UCSD-AML1 (cell line): Measurements from ENCODE around the gene CCNY.
"Not testable (repeated sequence)": the region's sequence is repeated elsewhere in the genome, so short reads cannot be mapped to it uniquely, and the experiment has no call there.

Experiments
- DNase-seq: peaks from one replicate; lab custom pipeline; 2025; ENCODE audit not compliant: unreplicated experiment; lab: John Stamatoyannopoulos, UW

The CCNY gene

DNA sequence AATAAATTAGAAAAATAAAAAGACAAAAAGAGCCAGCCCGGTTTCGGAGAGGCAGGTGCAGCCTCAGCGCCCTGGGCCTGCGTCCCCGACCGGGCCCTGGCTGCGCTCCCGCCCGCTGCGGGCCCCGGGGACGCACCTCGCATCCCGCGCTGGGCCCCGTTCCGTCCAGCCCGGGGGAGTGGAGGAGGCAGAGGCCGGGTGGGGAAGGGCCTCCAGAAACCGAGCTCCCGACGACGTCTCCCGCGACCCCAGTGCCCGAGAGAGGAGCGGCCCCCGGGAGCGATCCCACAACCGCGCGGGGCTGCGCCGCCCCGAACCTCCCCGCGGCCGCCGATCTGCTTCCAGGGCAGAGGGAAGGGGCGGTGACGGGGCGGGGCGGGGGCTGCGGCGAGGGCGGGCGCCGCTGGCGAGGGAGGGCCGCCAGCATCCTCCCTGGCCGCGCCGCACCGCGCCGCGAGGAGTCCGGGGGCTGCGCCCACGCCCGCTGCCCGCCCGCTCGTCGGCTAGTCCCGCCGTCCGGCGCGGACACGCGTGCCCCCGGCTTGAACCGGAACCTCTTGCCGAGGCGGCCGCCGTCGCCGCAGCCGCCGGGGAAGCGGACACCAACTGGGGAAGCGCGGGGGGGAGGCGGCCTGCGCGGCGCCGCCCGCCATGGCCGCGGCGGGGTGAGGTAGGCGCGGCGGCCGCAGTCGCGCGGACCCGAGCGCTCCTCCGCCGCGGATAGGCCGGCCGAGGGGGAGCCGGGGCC lies at the start of gene CCNY:
CCNY (plus strand) TSS at position 426 of the 748 bp plus-strand sequence. CDS start 545 bp downstream, outside the sequence.
- peak; percentile 79 for DNase-seq

DNA sequence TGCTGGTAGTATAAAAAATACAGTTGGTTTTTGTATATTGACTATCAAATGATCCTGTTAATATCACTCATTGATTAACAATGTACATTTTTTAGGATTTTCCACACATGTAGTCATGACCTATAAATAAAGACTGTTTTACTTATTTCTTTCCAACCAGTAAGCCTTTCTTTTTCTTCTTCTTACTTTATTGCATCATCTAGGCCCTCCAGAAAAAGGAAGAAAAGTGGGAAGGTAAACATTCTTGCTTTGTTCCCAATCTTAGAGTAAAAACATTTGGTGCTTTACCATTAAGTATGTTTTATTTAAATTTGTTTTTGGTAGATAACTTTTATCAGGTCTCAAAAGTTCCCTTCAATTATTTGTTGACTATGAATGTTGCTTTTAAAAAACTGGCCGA lies 47.1 kb upstream of the CCNY start:
- no peak for DNase-seq

DNA sequence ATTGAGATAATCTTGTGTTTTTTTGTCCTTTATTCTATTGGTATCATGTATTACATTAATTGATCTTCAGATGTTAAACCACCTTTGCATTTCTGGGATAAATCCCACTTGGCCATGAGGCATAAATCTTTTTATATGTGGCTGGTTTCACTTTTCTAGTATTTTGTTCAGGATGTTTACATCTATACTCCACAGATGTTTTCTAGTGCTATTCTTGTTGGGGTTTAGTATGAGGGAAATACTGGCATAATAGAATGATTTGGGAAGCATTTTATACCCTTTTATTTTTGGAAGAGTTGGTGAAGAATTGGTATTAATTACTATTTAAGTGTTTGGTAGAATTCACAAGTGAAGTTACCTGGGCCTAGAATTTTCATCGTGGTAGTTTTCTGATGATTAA lies 41.8 kb upstream of the CCNY start:
- no peak for DNase-seq

DNA sequence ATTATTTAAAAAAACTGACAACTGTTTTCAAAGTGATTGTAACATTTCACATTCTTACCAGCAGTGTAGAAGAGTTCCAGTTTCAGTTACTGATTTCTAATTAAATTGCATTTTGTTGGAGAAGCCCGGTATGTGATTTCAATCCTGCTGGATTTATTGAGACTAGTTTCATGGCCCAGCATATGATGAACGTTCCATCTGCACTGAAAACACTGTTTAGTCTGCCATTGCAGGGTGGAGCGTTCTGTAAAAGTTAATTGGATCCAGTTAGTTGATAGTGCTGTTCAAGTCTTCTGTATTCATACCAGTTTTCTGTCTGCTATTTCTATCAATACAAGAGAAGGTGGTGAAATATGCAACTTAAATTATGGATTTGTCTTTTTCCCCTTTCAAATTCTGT lies 37.3 kb upstream of the CCNY start:
- no peak for DNase-seq

DNA sequence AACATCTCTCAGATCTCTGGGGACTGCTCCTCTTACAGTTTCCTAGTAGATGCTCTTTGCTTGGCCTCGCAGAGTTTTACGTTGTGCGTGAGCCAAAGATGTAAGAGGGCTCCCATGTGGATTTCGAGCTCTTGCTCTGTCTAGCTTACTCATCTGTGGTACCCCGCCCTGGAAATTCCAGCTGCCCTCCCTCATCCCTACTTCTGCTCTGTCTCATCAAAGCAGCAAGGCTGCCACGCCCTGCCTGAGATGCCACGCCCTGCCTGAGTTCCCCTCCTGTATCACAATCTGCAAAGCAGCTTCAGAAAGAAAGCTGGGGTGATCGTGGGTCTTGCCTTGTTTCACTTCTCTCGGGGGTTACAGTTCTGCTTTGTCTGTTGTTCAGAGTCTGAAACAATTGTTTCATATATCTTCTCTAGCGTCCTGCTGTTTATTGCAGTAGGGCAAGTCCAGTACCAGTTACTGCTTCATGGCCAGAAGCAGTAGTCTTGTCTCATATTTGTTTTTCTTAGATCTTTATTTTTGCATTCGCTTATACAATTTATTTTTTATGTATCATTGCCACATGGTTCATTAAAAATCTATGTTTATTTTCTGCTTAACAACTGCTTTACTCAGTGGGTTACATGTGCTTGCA lies 36.1 kb upstream of the CCNY start:
- DNase-seq, result no peak

DNA sequence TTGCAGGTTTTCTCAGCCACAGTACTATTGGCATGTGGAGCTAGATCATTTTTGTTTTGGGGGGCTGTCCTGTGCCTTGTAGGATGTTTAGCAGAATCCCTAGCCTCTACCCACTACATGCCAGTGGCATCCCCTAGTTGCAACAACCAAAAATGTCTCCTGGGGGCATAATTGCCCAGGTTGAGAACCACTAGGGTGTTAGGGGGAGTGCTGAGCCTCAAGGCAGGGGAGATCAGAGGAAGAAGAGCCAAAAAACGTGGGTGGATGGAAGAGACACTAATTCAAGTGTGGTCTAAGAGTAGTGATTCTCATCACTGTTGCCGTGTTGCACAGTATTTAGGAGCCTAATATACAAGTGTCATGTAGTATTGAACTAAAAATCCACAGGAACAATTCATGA lies 31.7 kb upstream of the CCNY start:
- no peak for DNase-seq

DNA sequence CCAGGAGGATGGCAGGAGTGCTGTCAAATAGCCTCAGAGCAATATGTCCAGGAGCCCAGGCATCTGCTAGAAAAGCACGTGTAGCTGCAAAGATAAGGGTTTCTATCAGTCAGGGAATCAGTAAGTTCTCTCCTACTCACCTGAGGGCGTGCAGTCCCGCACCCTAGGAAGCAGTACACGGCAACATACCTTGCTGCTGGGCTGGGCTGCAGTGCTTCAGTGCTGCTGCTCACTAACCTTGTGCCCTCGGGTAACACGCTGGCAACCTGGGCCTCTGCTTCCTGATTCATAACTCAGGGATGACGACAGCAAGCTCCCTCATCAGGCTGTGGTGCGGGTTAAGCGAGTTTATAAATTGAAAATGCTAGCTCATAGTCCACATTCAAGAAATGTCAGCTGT lies 29.5 kb upstream of the CCNY start:
- DNase-seq, result no peak

DNA sequence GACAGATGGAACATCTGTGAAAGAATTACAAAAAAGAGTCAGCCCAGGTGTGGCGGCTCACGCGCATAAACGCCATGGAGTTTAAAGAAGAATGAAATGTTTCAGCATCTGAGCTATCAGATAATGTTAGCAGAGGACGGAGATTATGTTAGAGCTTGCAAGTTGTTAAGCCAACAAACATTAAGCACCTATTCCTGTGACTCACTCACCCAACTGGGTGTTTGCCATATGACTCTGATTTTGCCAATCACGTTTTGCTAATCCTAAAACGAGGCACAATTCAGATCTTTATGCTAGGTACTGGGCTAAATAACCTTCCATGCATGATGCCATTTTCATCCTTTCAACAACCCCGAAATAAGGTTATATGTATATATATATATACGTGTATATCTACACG lies 29.0 kb upstream of the CCNY start:
- no peak for DNase-seq

DNA sequence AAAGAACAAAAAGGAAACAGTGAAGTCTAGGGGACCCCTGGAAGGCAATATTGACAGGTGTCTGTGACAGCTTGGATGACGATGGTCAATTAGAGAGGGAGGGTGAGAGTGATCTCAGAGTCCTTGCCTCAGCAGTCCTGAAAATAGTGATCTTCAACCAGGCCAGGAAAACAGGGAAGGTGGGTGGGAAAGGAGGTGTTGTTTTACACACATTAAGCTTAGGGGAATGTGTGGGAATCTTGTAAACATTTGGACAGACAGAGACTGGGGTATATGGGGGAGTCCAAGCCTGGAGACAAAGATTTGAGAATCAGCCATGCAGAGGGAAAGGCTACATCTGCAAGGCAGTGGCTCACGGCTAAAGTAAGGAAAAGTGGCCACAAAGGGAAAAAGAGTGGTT lies 27.5 kb upstream of the CCNY start:
- DNase-seq, result no peak

DNA sequence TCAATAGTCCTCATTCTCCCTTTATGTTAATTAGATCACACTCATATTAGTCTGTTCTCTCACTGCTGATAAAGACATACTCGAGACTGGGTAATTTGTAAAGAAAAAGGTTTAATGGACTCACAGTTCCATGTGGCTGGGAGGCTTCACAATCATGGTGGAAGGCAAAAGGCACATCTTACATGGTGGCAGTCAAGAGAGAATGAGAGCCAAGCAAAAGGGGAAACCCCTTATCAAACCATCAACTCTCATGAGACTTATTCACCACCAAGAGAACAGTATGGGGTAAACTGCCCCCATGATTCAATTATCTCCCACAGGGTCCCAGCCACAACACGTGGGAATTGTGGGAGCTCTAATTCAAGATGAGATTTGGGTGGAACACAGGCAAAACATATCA lies 22.2 kb upstream of the CCNY start:
- DNase-seq, result not testable (repeated sequence)

DNA sequence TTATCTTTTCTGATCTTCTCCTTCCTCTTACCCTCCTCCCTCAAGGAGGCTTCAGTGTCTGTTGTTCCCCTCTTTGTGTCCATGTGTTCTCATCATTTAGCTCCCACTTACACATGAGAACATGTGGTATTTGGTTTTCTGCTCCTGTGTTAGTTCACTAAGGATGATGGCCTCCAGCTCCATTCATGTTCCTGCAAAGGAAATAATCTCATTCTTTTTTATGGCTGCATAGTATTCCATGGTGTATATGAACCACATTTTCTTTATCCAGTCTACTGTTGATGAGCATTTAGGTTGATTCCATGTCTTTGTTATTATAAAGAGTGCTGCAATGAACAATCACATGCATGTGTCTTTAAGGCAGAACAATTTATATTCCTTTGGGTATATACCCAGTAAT lies 21.1 kb upstream of the CCNY start:
- DNase-seq, result not testable (repeated sequence)

DNA sequence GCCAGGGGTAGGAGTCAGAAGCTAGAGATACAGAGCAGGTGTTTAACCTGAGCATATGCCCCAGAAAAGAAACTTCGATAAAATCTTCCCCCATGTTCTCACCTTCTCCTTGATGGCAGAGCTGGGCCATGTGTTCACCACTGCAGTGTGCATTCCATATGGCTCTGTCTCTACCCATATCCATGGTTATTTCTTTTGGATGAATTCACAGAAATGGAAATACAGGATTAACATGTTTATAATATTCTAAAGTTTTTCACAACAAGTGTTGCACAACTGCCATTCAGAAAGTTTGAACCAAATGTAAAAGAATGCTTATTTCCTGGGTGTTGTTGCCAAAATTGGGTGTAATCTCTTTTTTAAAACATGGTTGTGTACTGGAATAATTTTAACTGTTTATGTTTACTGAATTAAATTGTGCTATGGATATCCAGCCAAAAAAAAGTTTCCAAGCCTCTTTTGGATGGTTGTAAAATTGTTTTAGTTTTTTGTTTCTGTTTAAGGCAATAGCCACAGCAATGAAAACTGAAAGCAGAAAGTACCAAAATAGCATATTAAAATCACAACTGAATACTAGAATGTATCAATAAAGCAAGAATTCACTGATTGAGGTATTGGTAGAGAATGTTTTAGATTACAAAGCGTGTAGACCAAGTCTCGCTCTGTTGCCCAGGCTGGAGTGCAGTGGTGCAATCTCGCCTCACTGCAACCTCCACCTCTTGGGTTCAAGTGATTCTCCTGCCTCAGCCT lies 19.9 kb upstream of the CCNY start:
- DNase-seq, result no peak

DNA sequence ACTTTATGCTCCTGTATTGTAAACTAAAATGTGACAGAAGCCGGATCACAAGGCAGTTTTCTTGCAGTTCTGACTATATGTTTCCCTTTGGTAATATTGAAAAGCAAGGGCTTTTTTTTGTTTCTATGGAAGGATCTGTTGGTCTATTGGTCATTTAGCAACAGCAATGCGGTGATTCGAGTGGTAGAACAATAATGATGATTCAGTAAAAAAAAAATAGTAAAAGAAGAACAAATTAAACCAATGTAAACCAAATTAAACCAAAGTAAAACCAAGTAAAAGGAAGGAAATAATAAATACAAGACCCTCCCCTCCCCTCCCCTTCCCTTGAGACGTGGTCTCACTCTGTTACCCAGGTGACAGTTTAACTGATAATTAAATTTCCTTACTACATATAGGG lies 17.8 kb upstream of the CCNY start:
- no peak for DNase-seq

DNA sequence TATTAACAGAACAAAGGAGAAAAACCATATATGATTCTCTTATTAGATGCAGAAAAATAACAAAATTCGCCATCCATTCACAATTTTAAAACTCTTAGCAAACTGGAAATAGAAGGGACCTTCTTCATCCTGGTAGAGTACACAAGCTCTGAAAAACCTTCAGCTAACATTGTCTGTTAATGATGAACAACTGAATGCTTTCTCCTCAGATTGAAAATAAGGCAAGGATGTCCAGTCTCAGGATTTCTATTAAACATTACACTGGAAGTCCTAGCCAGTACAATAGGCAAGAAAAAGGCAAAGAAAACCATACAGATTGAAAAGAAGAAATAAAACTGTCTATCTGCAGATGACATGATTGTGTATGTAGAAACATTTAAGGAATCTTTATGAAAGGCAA lies 16.0 kb upstream of the CCNY start:
- no peak for DNase-seq

DNA sequence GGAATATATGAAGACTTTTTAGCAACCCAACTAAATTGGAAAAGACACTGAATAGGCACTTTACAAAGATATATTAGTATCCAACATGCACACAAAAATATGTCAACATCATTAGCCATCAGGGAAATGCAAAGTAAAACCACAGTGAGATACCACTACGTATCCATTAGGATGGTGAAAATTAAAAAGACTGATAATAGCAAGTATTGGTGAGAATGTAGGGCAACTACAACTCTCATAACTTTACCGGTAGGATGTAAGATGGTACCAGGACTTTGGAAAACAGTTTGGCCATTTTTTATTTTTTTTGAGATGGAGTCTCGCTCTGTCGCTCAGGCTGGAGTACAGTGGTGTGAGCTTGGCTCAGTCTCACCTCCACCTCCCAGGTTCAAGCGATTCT lies 13.7 kb upstream of the CCNY start:
- DNase-seq, result no peak

DNA sequence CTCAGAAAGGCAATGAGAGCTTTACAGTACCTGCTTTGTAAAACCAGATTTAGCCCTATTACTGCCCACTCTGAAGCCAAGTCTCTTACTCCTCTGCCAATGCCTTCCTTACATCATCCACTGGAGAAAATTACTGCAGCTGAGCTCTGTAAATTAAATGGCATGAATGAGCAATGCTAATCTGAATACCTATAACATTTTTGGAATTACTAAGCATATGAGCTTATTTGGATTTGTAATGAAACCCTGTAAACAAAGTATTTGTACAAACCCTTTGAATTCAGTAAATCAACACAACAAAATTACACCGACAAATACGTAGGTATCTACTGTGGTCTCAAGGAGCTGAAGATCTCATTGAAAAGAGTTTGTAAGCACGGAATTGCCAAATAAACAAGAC lies 12.1 kb upstream of the CCNY start:
- DNase-seq, result no peak

DNA sequence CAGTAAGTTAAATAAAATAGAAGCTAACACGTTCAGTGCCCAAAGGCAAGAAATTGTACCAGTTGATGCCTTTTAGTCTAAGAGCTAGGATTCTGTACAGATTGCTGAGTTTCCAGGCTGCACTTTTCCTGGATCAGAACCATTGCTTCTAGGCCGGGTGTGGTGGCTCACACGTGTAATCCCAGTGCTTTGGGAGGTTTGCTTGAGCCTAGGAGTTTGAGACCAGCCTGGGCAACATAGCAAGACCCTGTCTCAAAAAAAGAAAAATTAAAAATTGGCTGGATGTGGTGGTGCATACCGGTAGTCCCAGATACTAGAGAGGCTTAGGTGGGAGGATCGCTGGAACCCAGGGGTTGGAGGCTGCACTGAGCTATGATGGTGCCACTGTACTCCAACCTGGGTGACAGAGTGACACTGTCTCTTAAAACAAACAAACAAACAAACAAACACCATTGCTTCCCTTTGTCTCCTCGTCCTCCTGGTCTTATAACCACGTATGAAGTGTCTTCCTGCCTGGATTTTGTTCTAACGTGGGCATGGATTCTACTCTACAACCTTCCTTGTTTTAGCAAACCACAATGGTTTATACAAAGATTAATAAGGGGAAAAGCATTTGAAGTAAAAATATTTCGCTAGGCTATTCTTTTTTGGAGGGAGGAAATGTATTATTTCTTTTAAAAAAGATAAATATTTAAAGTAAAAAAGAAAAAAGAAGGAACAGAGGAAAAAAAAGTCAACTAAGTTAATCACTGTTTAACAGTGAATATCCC lies 9.7 kb upstream of the CCNY start:
- DNase-seq, result no peak

DNA sequence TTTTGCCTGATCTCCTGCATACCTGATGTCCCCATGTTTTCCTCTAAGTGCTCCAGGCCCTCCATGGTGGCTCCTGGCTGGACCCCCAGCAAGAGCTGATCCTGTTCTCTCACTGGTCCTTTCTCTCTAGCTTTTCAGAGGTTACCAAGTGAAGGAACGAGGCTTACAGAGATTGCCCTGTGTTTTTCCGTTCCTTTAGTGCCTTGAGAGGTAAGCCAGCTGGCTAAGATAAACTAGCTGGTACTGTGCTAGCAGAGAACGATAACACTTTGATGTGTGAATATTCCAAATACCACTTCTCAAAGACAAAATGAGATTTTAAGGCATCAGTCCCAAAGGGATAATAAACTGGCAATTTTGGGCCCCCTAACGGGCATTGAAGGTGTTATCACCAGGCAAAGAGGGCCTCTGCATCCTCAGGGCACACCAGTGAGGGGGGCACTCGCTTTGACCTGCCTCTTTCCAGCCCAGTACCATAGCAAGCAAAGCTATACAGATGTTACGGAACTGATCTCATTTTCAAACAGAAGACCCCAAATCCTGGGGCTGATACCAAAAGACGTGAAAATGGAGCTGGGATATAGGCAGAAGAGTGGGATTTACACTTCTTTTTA lies 8.4 kb upstream of the CCNY start:
- no peak for DNase-seq

DNA sequence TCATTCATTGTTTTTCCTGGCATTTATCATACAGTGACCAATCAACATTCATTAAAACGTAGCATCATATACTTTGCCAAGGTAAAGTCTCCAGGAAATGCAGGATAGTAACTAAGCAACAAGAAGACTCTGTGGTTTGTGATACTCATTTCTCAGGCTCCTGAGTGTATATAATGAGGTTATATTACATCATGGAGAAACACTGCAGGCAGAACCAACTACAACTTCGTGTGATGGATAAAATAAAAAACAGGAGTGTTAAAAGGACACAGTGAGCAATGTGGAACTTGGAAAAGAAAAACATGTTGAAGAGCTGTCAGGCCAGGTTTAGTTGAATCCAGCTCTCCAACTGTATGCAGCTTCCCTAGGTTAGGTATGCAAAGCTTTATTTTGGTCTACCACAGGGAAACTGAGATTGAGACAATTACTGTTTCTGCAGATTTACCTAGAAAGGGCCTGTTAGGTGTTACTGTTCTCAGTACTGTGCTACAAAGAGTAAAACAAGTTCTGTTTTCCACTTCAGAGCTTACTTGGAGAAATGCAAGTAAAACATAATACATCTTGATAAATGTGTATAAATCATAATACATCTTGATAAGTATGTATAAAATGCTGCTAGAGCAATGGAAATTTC lies 7.8 kb upstream of the CCNY start:
- no peak for DNase-seq

DNA sequence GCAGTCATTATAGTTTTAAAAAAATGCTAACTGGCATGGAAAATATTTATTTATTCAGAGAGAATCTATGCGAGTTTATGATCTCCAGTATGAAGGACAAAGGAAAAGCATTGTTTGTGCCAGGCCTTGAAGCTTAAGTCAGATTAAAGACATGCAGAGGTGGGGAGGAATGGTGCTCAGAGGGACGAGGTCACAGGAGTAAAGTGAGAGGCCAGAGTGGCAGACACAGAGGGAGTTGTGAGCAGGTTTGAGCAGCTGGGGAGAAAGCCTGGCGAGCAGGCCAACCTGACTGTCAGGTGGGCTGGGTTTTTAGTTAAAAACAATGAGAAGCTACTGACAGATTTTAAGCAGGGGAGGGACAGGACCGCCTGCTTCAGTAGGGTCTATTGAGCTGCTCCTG lies 6.8 kb upstream of the CCNY start:
- DNase-seq, result no peak
